Lower lobe of right lung (tissue), 2 donors: Measurements from ENCODE around the gene PRPF38B. TPM values are rescaled to one million over a fixed set of nuclear protein-coding genes. Genes with fewer than 3 reads are reported as not detected.
A peak's percentile ranks its signal among the peaks of the same experiment; 100 is the strongest.
"Not testable (repeated sequence)": the region's sequence is repeated elsewhere in the genome, so short reads cannot be mapped to it uniquely, and the experiment has no call there.

Source experiments
- ATAC-seq, 2 donors: fragments of 200-7000 bp; cut with Tn5 transposase; one replicate each; pipeline ENCODE4 v1.9.1; 2020 to 2022; ENCODE audit warnings: mild to moderate bottlenecking in 2 of 2, moderate library complexity in 2 of 2
- DNase-seq: peaks from one replicate; pipeline ENCODE4 v3.0.0-alpha.2; 2020
- H3K27ac ChIP-seq: fragments of 200-600 bp; one replicate; pipeline ENCODE4 v1.8.0; 2022
- H3K27me3 ChIP-seq: fragments of 200-600 bp; one replicate; pipeline ENCODE4 v1.8.0; 2022; ENCODE audit warnings: low read depth
- H3K36me3 ChIP-seq: fragments of 200-600 bp; one replicate; pipeline ENCODE4 v1.8.0; 2022; ENCODE audit warnings: mild to moderate bottlenecking
- H3K4me1 ChIP-seq: fragments of 200-600 bp; one replicate; pipeline ENCODE4 v1.8.0; 2022
- H3K4me3 ChIP-seq: fragments of 200-600 bp; one replicate; pipeline ENCODE4 v1.8.0; 2022; ENCODE audit warnings: mild to moderate bottlenecking
- H3K9me3 ChIP-seq: fragments of 200-600 bp; one replicate; pipeline ENCODE4 v1.8.0; 2022
- intact Hi-C: fragments of 100-400 bp; cut with DNase I; formaldehyde crosslinking; loops from one replicate; pipeline ENCODE4 v1.11.0; 2022
- total RNA-seq: library from RNA; stranded (reverse); fragmentation: NEBNext Ultra II Directional; extraction: Animal tissue kit (Norgen Biotek cat#: 25700); gene quantifications from one replicate; pipeline ENCODE4 v1.2.1, GENCODE V29; 2021
- TF ChIP-seq, protein P1 (sequence below): fragments of 200-600 bp; IDR thresholded peaks from one replicate; pipeline ENCODE4 v1.8.0; 2022; ENCODE audit warnings: antibody characterized with exemption, mild to moderate bottlenecking
- donor health status: DM: no; HTN: yes; CAD: no; lungs with severe emphysema.

PRPF38B gene
- total RNA-seq, 1 donor from 2014 or later, result 41.0 TPM

GRCh38 chr1:108670131-108670773 lies 21.9 kb upstream of the PRPF38B start:
- no peaks in the 10 kb centered on the region for H3K9me3 ChIP-seq
- intact Hi-C loops, result no loop called here
- no peaks in the 10 kb centered on the region for H3K36me3 ChIP-seq
- DNase-seq (no peak), ATAC-seq (no peak)
- H3K27ac ChIP-seq, result no peak overlapping the region
- no peak overlapping the region for H3K4me3 ChIP-seq
- TF ChIP-seq, protein P1, sequence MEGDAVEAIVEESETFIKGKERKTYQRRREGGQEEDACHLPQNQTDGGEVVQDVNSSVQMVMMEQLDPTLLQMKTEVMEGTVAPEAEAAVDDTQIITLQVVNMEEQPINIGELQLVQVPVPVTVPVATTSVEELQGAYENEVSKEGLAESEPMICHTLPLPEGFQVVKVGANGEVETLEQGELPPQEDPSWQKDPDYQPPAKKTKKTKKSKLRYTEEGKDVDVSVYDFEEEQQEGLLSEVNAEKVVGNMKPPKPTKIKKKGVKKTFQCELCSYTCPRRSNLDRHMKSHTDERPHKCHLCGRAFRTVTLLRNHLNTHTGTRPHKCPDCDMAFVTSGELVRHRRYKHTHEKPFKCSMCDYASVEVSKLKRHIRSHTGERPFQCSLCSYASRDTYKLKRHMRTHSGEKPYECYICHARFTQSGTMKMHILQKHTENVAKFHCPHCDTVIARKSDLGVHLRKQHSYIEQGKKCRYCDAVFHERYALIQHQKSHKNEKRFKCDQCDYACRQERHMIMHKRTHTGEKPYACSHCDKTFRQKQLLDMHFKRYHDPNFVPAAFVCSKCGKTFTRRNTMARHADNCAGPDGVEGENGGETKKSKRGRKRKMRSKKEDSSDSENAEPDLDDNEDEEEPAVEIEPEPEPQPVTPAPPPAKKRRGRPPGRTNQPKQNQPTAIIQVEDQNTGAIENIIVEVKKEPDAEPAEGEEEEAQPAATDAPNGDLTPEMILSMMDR, result no peak
- no peaks in the 10 kb centered on the region for H3K4me1 ChIP-seq
- no peaks in the 10 kb centered on the region for H3K27me3 ChIP-seq

- no peaks in the 10 kb centered on the region for H3K36me3 ChIP-seq
- DNase-seq, result no peak
- H3K4me3 ChIP-seq, result no peak overlapping the region
- intact Hi-C loops, result no loop called here
- ATAC-seq, result no peak
- no peaks in the 10 kb centered on the region for H3K9me3 ChIP-seq
- H3K27ac ChIP-seq, result no peak overlapping the region
- TF ChIP-seq, protein P1, result no peak
- no peaks in the 10 kb centered on the region for H3K4me1 ChIP-seq
- H3K27me3 ChIP-seq, result no peaks in the 10 kb centered on the region
Observed at GRCh38 chr1:108671143-108671542, 21.0 kb upstream of the PRPF38B start.

DNA sequence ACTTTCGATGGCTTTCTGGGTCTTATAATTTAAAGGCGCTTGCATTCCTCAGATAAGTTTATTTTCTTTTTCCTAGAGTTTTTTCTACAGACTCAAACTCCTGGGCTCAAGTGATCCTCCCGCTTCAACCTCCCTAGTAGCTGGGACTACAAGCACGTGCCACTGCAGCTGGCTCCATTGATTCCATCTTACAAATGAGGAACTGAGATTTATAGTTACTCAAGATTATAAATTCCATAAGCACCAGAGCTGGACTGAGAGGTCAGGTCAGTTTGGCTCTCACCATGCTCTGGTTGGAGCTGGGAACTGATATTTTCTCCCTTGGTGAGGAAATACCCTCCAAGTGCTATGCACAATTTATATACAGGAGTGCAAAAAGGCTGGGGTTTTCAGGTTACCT lies 13.4 kb upstream of the PRPF38B start:
- no peaks in the 10 kb centered on the region for H3K9me3 ChIP-seq
- H3K4me1 ChIP-seq, result peaks cover 3% of the 10 kb centered on the region
- H3K36me3 ChIP-seq, result no peaks in the 10 kb centered on the region
- H3K4me3 ChIP-seq, result no peak overlapping the region
- no peaks in the 10 kb centered on the region for H3K27me3 ChIP-seq
- H3K27ac ChIP-seq, result no peak overlapping the region
- ATAC-seq (peak; percentile 32 to 39), DNase-seq (no peak)
- intact Hi-C loops, result no loop called here
- TF ChIP-seq, protein P1, result no peak

GRCh38 chr1:108679586-108680213 lies 12.4 kb upstream of the PRPF38B start:
- peak overlapping the region; percentile 4 for H3K4me3 ChIP-seq

DNA sequence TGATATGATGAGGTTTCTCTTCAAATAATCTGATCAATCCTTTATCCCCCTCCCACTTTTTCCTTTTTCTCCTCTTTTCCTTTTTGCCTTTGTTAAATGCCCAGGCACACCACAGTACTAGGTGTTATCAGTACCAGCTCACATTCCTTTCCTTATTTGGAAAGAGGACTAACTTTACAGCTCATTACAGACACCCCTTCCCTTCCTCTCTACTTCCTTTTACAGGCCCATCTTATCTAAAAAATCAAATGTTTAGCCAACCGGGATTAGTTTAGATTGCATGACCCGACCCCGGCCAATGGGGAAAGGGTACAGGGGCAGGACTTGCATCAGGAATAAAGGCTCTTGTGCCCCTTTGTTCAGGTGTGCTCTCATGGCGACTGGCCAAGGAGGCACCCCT lies 10.4 kb upstream of the PRPF38B start:
- H3K9me3 ChIP-seq, intact Hi-C loops, H3K27ac ChIP-seq, H3K27me3 ChIP-seq, H3K36me3 ChIP-seq, H3K4me1 ChIP-seq, ATAC-seq, DNase-seq, H3K4me3 ChIP-seq: not testable (repeated sequence)

More at GRCh38 chr1:108679586-108680213, 12.4 kb upstream of the PRPF38B start:
- Histone ChIP-seq H3K27ac (no peak overlapping the region), H3K4me1 (peaks cover 3% of the 10 kb centered on the region), H3K36me3 (no peaks in the 10 kb centered on the region), H3K9me3 (no peaks in the 10 kb centered on the region), H3K27me3 (no peaks in the 10 kb centered on the region)
- DNase-seq (no peak), ATAC-seq (no peak)
- intact Hi-C loops, result no loop called here
- TF ChIP-seq, protein P1, result no peak

- H3K27me3 ChIP-seq, result no peaks in the 10 kb centered on the region
- ATAC-seq (no peak), DNase-seq (no peak)
- no peaks in the 10 kb centered on the region for H3K9me3 ChIP-seq
- TF ChIP-seq, protein P1, result no peak
- no peak overlapping the region for H3K4me3 ChIP-seq
- no peaks in the 10 kb centered on the region for H3K36me3 ChIP-seq
- H3K27ac ChIP-seq, result no peak overlapping the region
- intact Hi-C loops, result no loop called here
- no peaks in the 10 kb centered on the region for H3K4me1 ChIP-seq
Observed at GRCh38 chr1:108685529-108685928, 6.6 kb upstream of the PRPF38B start.
